GM23338 (cell line): ENCODE measurements around the gene ATOH8. TPM values are rescaled to one million over a fixed set of nuclear protein-coding genes. Genes with fewer than 3 reads are reported as not detected.

ENCODE experiments used
- ATAC-seq: fragments of 200-7000 bp; cut with Tn5 transposase; 3 replicates; pipeline ENCODE4 v1.9.1; 2020
- DNase-seq: peaks from one replicate; pipeline ENCODE4 v3.0.0-alpha.2; 2015; ENCODE audit warnings: low spot score
- H2AFZ ChIP-seq: fragments of 200-600 bp; sonication (generic); 2 replicates; pipeline ENCODE4 v1.8.0; 2016; ENCODE audit warnings: antibody characterized with exemption, mild to moderate bottlenecking, moderate library complexity
- H3F3A ChIP-seq: fragments of 200-600 bp; sonication (generic); replicated peaks from 2 replicates; pipeline ENCODE4 v1.8.0; 2017; ENCODE audit warnings: antibody characterized with exemption, mixed run types, low read depth
- H3K27ac ChIP-seq: fragments of 200-600 bp; sonication (generic); 2 replicates; pipeline ENCODE4 v1.6.1; 2016; ENCODE audit warnings: low read depth
- H3K27me3 ChIP-seq: fragments of 200-600 bp; sonication (generic); 2 replicates; pipeline ENCODE4 v1.8.0; 2016; ENCODE audit warnings: mild to moderate bottlenecking, mixed run types, moderate library complexity; ENCODE audit not compliant: insufficient read depth
- H3K36me3 ChIP-seq: fragments of 200-600 bp; sonication (generic); 2 replicates; pipeline ENCODE4 v1.8.0; 2016; ENCODE audit warnings: mild to moderate bottlenecking; ENCODE audit not compliant: insufficient read depth
- H3K4me1 ChIP-seq: fragments of 200-600 bp; sonication (generic); 2 replicates; pipeline ENCODE4 v1.8.0; 2016; ENCODE audit warnings: mild to moderate bottlenecking, moderate library complexity; ENCODE audit not compliant: insufficient read depth
- H3K4me2 ChIP-seq: fragments of 200-600 bp; sonication (generic); 2 replicates; pipeline ENCODE4 v1.7.1; 2017; ENCODE audit warnings: mixed run types
- H3K4me3 ChIP-seq: fragments of 200-600 bp; sonication (generic); 2 replicates; pipeline ENCODE4 v1.6.1; 2016; ENCODE audit warnings: mixed run types
- H3K79me2 ChIP-seq: fragments of 200-600 bp; sonication (generic); replicated peaks from 2 replicates; pipeline ENCODE4 v1.8.0; 2017; ENCODE audit warnings: mild to moderate bottlenecking; ENCODE audit not compliant: insufficient read depth
- H3K9me2 ChIP-seq: fragments of 200-600 bp; sonication (generic); 2 replicates; pipeline ENCODE4 v1.8.0; 2017; ENCODE audit not compliant: insufficient read depth
- H4K20me1 ChIP-seq: fragments of 200-600 bp; sonication (generic); replicated peaks from 2 replicates; pipeline ENCODE4 v1.8.0; 2017; ENCODE audit warnings: mild to moderate bottlenecking; ENCODE audit not compliant: insufficient read depth
- H3K27ac Mint-ChIP-seq: 2 replicates; pipeline ENCODE4 v1.8.0; 2020; ENCODE audit warnings: inconsistent platforms, mild to moderate bottlenecking, moderate library complexity, mixed read lengths
- H3K27me3 Mint-ChIP-seq: 3 replicates; pipeline ENCODE4 v1.8.0; 2022; ENCODE audit warnings: low read depth, mild to moderate bottlenecking, moderate library complexity, mixed read lengths, inconsistent platforms; ENCODE audit not compliant: insufficient read depth, poor library complexity
- H3K36me3 Mint-ChIP-seq: 3 replicates; pipeline ENCODE4 v1.8.0; 2021; ENCODE audit warnings: low read depth, mild to moderate bottlenecking, inconsistent platforms, moderate library complexity, mixed read lengths
- H3K4me1 Mint-ChIP-seq: 3 replicates; pipeline ENCODE4 v1.8.0; 2020; ENCODE audit warnings: mild to moderate bottlenecking, inconsistent platforms, mixed read lengths
- H3K4me3 Mint-ChIP-seq: 3 replicates; pipeline ENCODE4 v1.8.0; 2021; ENCODE audit warnings: moderate library complexity, mild to moderate bottlenecking, inconsistent platforms, mixed read lengths
- H3K9me3 Mint-ChIP-seq: 3 replicates; pipeline ENCODE4 v1.8.0; 2020; ENCODE audit warnings: moderate library complexity, mild to moderate bottlenecking, inconsistent platforms, mixed read lengths
- CREB1 ChIP-seq: fragments of 250-450 bp; sonication (Bioruptor Pico); IDR thresholded peaks from 2 replicates; pipeline ENCODE4 v1.5.0; 2020; ENCODE audit warnings: low read depth, mild to moderate bottlenecking, moderate library complexity
- EZH2 ChIP-seq: fragments of 200-600 bp; sonication (generic); IDR thresholded peaks from one replicate; pipeline ENCODE4 v1.8.0; 2017; ENCODE audit warnings: antibody characterized with exemption, mild to moderate bottlenecking, low read depth; ENCODE audit not compliant: unreplicated experiment
- EZH2phosphoT487 ChIP-seq: fragments of 200-600 bp; sonication (generic); IDR thresholded peaks from one replicate; pipeline ENCODE4 v1.8.1; 2018; ENCODE audit warnings: antibody characterized with exemption; ENCODE audit not compliant: unreplicated experiment
- JUNB ChIP-seq: IDR thresholded peaks from one replicate; pipeline ENCODE4 v1.6.1; 2016; ENCODE audit warnings: antibody characterized with exemption; ENCODE audit not compliant: unreplicated experiment
- NANOG ChIP-seq: IDR thresholded peaks from 2 replicates; pipeline ENCODE4 v1.6.1; 2016; ENCODE audit warnings: antibody characterized with exemption, borderline replicate concordance
- POLR2AphosphoS5 ChIP-seq: IDR thresholded peaks from 2 replicates; pipeline ENCODE4 v1.6.1; 2016; ENCODE audit warnings: antibody characterized with exemption, low read depth
- STAT1 ChIP-seq: IDR thresholded peaks from one replicate; pipeline ENCODE4 v1.6.1; 2016; ENCODE audit warnings: antibody characterized with exemption; ENCODE audit not compliant: unreplicated experiment
- ZNF114 ChIP-seq: fragments of 250-450 bp; sonication (Bioruptor Pico); IDR thresholded peaks from 2 replicates; pipeline ENCODE4 v1.5.0; 2020; ENCODE audit warnings: mild to moderate bottlenecking, moderate library complexity
- ZNF331 ChIP-seq: fragments of 250-450 bp; sonication (Bioruptor Pico); IDR thresholded peaks from 2 replicates; pipeline ENCODE4 v1.5.0; 2020; ENCODE audit warnings: low read depth, mild to moderate bottlenecking, moderate library complexity
- ZNF462 ChIP-seq: fragments of 250-450 bp; sonication (Bioruptor Pico); IDR thresholded peaks from 2 replicates; pipeline ENCODE4 v1.5.0; 2020; ENCODE audit warnings: mild to moderate bottlenecking, moderate library complexity
- polyA plus RNA-seq: library from polyadenylated mRNA; unstranded; fragments of >200 nt; fragmentation: Nextera tagmentation; extraction: Ambion mirVana; gene quantifications from 2 replicates; pipeline ENCODE4 v1.2.1, GENCODE V29; 2016
- total RNA-seq: library from RNA; depleted of rRNA; stranded (reverse); fragments of >200 nt; shearing (Covaris generic); gene quantifications from 2 replicates; pipeline ENCODE4 v1.2.3, GENCODE V29; 2014
- TF ChIP-seq, protein P1 (sequence below): IDR thresholded peaks from one replicate; pipeline ENCODE4 v1.6.1; 2018; ENCODE audit warnings: antibody characterized with exemption; ENCODE audit not compliant: unreplicated experiment
- TF ChIP-seq, protein P2 (sequence below), 2 experiments: fragments of 200-600 bp in 1 of 2; sonication (generic) in 1 of 2; conservative IDR thresholded peaks; 2 replicates each; pipeline versions ENCODE4 v1.5.1 to v1.6.1; 2016 to 2017; ENCODE audit warnings: antibody characterized with exemption in 2 of 2, low read depth in 2 of 2, mild to moderate bottlenecking in 2 of 2, moderate library complexity in 1 of 2
- TF ChIP-seq, protein P3 (sequence below): IDR thresholded peaks from 2 replicates; pipeline ENCODE4 v1.6.1; 2016; ENCODE audit warnings: antibody characterized with exemption

Gene ATOH8
- total and polyA plus RNA-seq, 2 experiments from 2014 or later: 0.11 to 0.97 TPM

DNA sequence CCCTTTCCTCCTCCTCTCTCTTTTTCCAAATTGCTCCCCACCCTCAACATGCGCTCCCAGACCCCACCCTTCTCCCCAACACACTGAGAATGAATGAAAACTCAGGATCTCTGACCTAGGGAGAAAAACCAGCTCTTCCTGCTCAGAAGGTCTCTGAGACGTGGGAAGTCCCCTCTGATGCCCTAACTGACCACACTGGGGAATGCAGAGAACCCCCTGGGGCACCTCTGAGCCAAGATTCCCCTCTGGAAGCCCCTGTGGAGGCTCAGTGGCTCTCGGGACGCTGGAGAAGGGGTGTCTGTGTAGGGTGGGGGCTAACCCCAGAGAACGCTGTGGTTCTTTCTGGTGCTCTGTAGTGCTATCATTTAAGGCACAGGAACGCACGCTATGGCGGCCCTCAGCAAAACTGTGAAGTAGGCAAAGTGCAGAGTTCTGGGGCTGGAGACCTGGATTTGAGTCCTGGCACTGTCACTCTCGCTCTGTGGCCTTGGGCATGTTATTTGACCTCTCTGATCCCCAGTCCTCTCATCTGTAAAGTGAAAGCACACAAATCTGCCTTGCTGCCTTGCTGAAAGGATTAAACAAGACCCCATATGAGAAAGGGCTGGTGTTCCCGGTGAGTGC is 17.1 kb downstream of the ATOH8 start:
- Histone ChIP-seq H3K4me2 (no peak overlapping the region), H3K79me2 (no peaks in the 10 kb centered on the region), H3K9me2 (no peaks in the 10 kb centered on the region)

More for the DNA sequence above, 17.1 kb downstream of the ATOH8 start:
- 0 out of 2 replicates have a peak, but pooled peaks cover 2% of the 10 kb centered on the region for H3F3A ChIP-seq
- H3K4me3 ChIP-seq: no peak overlapping the region
- ATAC-seq: no peak
- Mint-ChIP-seq H3K36me3 (no peaks in the 10 kb centered on the region; the same call in 2 of the 3 replicates), H3K27me3 (peaks cover 36% of the 10 kb centered on the region), H3K9me3 (no peaks in the 10 kb centered on the region), H3K4me3 (no peak overlapping the region; the same call in 2 of the 3 replicates), H3K4me1 (peaks cover 66% of the 10 kb centered on the region), H3K27ac (no peak overlapping the region)
- no peak overlapping the region for H2AFZ ChIP-seq
- DNase-seq: no peak
- no peak overlapping the region for H3K27ac ChIP-seq
- H4K20me1 ChIP-seq: no peaks in the 10 kb centered on the region
- H3K36me3 ChIP-seq: no peaks in the 10 kb centered on the region
- peaks cover 42% of the 10 kb centered on the region for H3K27me3 ChIP-seq
- H3K4me1 ChIP-seq: peaks cover 48% of the 10 kb centered on the region
- TF ChIP-seq EZH2phosphoT487 (no peak), ZNF462 (CRISPR knock-in tag) (no peak), JUNB (no peak), CREB1 (no peak), EZH2 (no peak), ZNF331 (no peak), STAT1 (no peak), ZNF114 (CRISPR knock-in tag) (no peak), POLR2AphosphoS5 (no peak), NANOG (no peak)
- TF ChIP-seq, protein P1, sequence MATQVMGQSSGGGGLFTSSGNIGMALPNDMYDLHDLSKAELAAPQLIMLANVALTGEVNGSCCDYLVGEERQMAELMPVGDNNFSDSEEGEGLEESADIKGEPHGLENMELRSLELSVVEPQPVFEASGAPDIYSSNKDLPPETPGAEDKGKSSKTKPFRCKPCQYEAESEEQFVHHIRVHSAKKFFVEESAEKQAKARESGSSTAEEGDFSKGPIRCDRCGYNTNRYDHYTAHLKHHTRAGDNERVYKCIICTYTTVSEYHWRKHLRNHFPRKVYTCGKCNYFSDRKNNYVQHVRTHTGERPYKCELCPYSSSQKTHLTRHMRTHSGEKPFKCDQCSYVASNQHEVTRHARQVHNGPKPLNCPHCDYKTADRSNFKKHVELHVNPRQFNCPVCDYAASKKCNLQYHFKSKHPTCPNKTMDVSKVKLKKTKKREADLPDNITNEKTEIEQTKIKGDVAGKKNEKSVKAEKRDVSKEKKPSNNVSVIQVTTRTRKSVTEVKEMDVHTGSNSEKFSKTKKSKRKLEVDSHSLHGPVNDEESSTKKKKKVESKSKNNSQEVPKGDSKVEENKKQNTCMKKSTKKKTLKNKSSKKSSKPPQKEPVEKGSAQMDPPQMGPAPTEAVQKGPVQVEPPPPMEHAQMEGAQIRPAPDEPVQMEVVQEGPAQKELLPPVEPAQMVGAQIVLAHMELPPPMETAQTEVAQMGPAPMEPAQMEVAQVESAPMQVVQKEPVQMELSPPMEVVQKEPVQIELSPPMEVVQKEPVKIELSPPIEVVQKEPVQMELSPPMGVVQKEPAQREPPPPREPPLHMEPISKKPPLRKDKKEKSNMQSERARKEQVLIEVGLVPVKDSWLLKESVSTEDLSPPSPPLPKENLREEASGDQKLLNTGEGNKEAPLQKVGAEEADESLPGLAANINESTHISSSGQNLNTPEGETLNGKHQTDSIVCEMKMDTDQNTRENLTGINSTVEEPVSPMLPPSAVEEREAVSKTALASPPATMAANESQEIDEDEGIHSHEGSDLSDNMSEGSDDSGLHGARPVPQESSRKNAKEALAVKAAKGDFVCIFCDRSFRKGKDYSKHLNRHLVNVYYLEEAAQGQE: no peak
- TF ChIP-seq, protein P2, sequence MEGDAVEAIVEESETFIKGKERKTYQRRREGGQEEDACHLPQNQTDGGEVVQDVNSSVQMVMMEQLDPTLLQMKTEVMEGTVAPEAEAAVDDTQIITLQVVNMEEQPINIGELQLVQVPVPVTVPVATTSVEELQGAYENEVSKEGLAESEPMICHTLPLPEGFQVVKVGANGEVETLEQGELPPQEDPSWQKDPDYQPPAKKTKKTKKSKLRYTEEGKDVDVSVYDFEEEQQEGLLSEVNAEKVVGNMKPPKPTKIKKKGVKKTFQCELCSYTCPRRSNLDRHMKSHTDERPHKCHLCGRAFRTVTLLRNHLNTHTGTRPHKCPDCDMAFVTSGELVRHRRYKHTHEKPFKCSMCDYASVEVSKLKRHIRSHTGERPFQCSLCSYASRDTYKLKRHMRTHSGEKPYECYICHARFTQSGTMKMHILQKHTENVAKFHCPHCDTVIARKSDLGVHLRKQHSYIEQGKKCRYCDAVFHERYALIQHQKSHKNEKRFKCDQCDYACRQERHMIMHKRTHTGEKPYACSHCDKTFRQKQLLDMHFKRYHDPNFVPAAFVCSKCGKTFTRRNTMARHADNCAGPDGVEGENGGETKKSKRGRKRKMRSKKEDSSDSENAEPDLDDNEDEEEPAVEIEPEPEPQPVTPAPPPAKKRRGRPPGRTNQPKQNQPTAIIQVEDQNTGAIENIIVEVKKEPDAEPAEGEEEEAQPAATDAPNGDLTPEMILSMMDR (conservative IDR thresholded peaks at IDR 0.05; ENCODE audit: low read depth in 2 of 2): no peak
- TF ChIP-seq, protein P3, sequence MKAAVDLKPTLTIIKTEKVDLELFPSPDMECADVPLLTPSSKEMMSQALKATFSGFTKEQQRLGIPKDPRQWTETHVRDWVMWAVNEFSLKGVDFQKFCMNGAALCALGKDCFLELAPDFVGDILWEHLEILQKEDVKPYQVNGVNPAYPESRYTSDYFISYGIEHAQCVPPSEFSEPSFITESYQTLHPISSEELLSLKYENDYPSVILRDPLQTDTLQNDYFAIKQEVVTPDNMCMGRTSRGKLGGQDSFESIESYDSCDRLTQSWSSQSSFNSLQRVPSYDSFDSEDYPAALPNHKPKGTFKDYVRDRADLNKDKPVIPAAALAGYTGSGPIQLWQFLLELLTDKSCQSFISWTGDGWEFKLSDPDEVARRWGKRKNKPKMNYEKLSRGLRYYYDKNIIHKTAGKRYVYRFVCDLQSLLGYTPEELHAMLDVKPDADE: no peak
